Stimulated activated CD4-positive, alpha-beta T cell treated with anti-CD3 and anti-CD28 coated beads, TNF-alpha, amount 100 ng/mL, for 24 hours (primary cell): ENCODE results near the gene NFAM1.

Experiments used
- DNase-seq, 3 experiments: peaks; one replicate each; pipeline ENCODE4 v3.0.0-alpha.2; 2020; ENCODE audit warnings: low read depth in 3 of 3

NFAM1 gene

GRCh38 chr22:42416671-42417230, 15.5 kb downstream of the NFAM1 start:
- DNase-seq: no peak

GRCh38 chr22:42414565-42415303, 17.5 kb downstream of the NFAM1 start:
- DNase-seq: no peak

GRCh38 chr22:42414021-42414420, 18.2 kb downstream of the NFAM1 start:
- no peak for DNase-seq

- no peak for DNase-seq
Measured at GRCh38 chr22:42412744-42413333, 19.4 kb downstream of the NFAM1 start.

GRCh38 chr22:42410708-42411107, 21.5 kb downstream of the NFAM1 start:
- no peak for DNase-seq

GRCh38 chr22:42408810-42409529, 23.2 kb downstream of the NFAM1 start:
- DNase-seq: no peak

GRCh38 chr22:42408276-42408675, 23.9 kb downstream of the NFAM1 start:
- DNase-seq: no peak

GRCh38 chr22:42404266-42404665, 27.9 kb downstream of the NFAM1 start:
- no peak for DNase-seq

GRCh38 chr22:42401535-42402334, 30.5 kb downstream of the NFAM1 start:
- no peak for DNase-seq

- DNase-seq: no peak
Measured at GRCh38 chr22:42400811-42401534, 31.2 kb downstream of the NFAM1 start.

- no peak for DNase-seq
Measured at GRCh38 chr22:42399315-42400271, 32.6 kb downstream of the NFAM1 start.

- DNase-seq: no peak
Measured at GRCh38 chr22:42397332-42398249, 34.6 kb downstream of the NFAM1 start.

- DNase-seq: no peak
Measured at GRCh38 chr22:42396621-42397331, 35.4 kb downstream of the NFAM1 start.

- DNase-seq: no peak
Measured at GRCh38 chr22:42389143-42389542, 43.1 kb downstream of the NFAM1 start.

GRCh38 chr22:42388130-42388797, 43.9 kb downstream of the NFAM1 start:
- no peak for DNase-seq

GRCh38 chr22:42387631-42388030, 44.6 kb downstream of the NFAM1 start:
- no peak for DNase-seq

GRCh38 chr22:42385696-42386095, 46.5 kb downstream of the NFAM1 start:
- no peak for DNase-seq

GRCh38 chr22:42384506-42384905, 47.7 kb downstream of the NFAM1 start:
- no peak for DNase-seq
